GM23338 (cell line): ENCODE measurements around the gene PTK6. TPM values are rescaled to one million over a fixed set of nuclear protein-coding genes. Genes with fewer than 3 reads are reported as not detected.

Source experiments
- ATAC-seq: fragments of 200-7000 bp; cut with Tn5 transposase; 3 replicates; pipeline ENCODE4 v1.9.1; 2020
- DNase-seq: peaks from one replicate; pipeline ENCODE4 v3.0.0-alpha.2; 2015; ENCODE audit warnings: low spot score
- H2AFZ ChIP-seq: fragments of 200-600 bp; sonication (generic); 2 replicates; pipeline ENCODE4 v1.8.0; 2016; ENCODE audit warnings: antibody characterized with exemption, mild to moderate bottlenecking, moderate library complexity
- H3F3A ChIP-seq: fragments of 200-600 bp; sonication (generic); replicated peaks from 2 replicates; pipeline ENCODE4 v1.8.0; 2017; ENCODE audit warnings: antibody characterized with exemption, mixed run types, low read depth
- H3K27ac ChIP-seq: fragments of 200-600 bp; sonication (generic); 2 replicates; pipeline ENCODE4 v1.6.1; 2016; ENCODE audit warnings: low read depth
- H3K27me3 ChIP-seq: fragments of 200-600 bp; sonication (generic); 2 replicates; pipeline ENCODE4 v1.8.0; 2016; ENCODE audit warnings: mild to moderate bottlenecking, mixed run types, moderate library complexity; ENCODE audit not compliant: insufficient read depth
- H3K36me3 ChIP-seq: fragments of 200-600 bp; sonication (generic); 2 replicates; pipeline ENCODE4 v1.8.0; 2016; ENCODE audit warnings: mild to moderate bottlenecking; ENCODE audit not compliant: insufficient read depth
- H3K4me1 ChIP-seq: fragments of 200-600 bp; sonication (generic); 2 replicates; pipeline ENCODE4 v1.8.0; 2016; ENCODE audit warnings: mild to moderate bottlenecking, moderate library complexity; ENCODE audit not compliant: insufficient read depth
- H3K4me2 ChIP-seq: fragments of 200-600 bp; sonication (generic); 2 replicates; pipeline ENCODE4 v1.7.1; 2017; ENCODE audit warnings: mixed run types
- H3K4me3 ChIP-seq: fragments of 200-600 bp; sonication (generic); 2 replicates; pipeline ENCODE4 v1.6.1; 2016; ENCODE audit warnings: mixed run types
- H3K79me2 ChIP-seq: fragments of 200-600 bp; sonication (generic); replicated peaks from 2 replicates; pipeline ENCODE4 v1.8.0; 2017; ENCODE audit warnings: mild to moderate bottlenecking; ENCODE audit not compliant: insufficient read depth
- H3K9me2 ChIP-seq: fragments of 200-600 bp; sonication (generic); 2 replicates; pipeline ENCODE4 v1.8.0; 2017; ENCODE audit not compliant: insufficient read depth
- H4K20me1 ChIP-seq: fragments of 200-600 bp; sonication (generic); replicated peaks from 2 replicates; pipeline ENCODE4 v1.8.0; 2017; ENCODE audit warnings: mild to moderate bottlenecking; ENCODE audit not compliant: insufficient read depth
- H3K27ac Mint-ChIP-seq: 2 replicates; pipeline ENCODE4 v1.8.0; 2020; ENCODE audit warnings: inconsistent platforms, mild to moderate bottlenecking, moderate library complexity, mixed read lengths
- H3K27me3 Mint-ChIP-seq: 3 replicates; pipeline ENCODE4 v1.8.0; 2022; ENCODE audit warnings: low read depth, mild to moderate bottlenecking, moderate library complexity, mixed read lengths, inconsistent platforms; ENCODE audit not compliant: insufficient read depth, poor library complexity
- H3K36me3 Mint-ChIP-seq: 3 replicates; pipeline ENCODE4 v1.8.0; 2021; ENCODE audit warnings: low read depth, mild to moderate bottlenecking, inconsistent platforms, moderate library complexity, mixed read lengths
- H3K4me1 Mint-ChIP-seq: 3 replicates; pipeline ENCODE4 v1.8.0; 2020; ENCODE audit warnings: mild to moderate bottlenecking, inconsistent platforms, mixed read lengths
- H3K4me3 Mint-ChIP-seq: 3 replicates; pipeline ENCODE4 v1.8.0; 2021; ENCODE audit warnings: moderate library complexity, mild to moderate bottlenecking, inconsistent platforms, mixed read lengths
- H3K9me3 Mint-ChIP-seq: 3 replicates; pipeline ENCODE4 v1.8.0; 2020; ENCODE audit warnings: moderate library complexity, mild to moderate bottlenecking, inconsistent platforms, mixed read lengths
- EZH2 ChIP-seq: fragments of 200-600 bp; sonication (generic); IDR thresholded peaks from one replicate; pipeline ENCODE4 v1.8.0; 2017; ENCODE audit warnings: antibody characterized with exemption, mild to moderate bottlenecking, low read depth; ENCODE audit not compliant: unreplicated experiment
- JUNB ChIP-seq: IDR thresholded peaks from one replicate; pipeline ENCODE4 v1.6.1; 2016; ENCODE audit warnings: antibody characterized with exemption; ENCODE audit not compliant: unreplicated experiment
- NANOG ChIP-seq: IDR thresholded peaks from 2 replicates; pipeline ENCODE4 v1.6.1; 2016; ENCODE audit warnings: antibody characterized with exemption, borderline replicate concordance
- POLR2AphosphoS5 ChIP-seq: IDR thresholded peaks from 2 replicates; pipeline ENCODE4 v1.6.1; 2016; ENCODE audit warnings: antibody characterized with exemption, low read depth
- STAT1 ChIP-seq: IDR thresholded peaks from one replicate; pipeline ENCODE4 v1.6.1; 2016; ENCODE audit warnings: antibody characterized with exemption; ENCODE audit not compliant: unreplicated experiment
- polyA plus RNA-seq: library from polyadenylated mRNA; unstranded; fragments of >200 nt; fragmentation: Nextera tagmentation; extraction: Ambion mirVana; gene quantifications from 2 replicates; pipeline ENCODE4 v1.2.1, GENCODE V29; 2016
- total RNA-seq: library from RNA; depleted of rRNA; stranded (reverse); fragments of >200 nt; shearing (Covaris generic); gene quantifications from 2 replicates; pipeline ENCODE4 v1.2.3, GENCODE V29; 2014
- TF ChIP-seq, protein P1 (sequence below): IDR thresholded peaks from one replicate; pipeline ENCODE4 v1.6.1; 2018; ENCODE audit warnings: antibody characterized with exemption; ENCODE audit not compliant: unreplicated experiment
- TF ChIP-seq, protein P2 (sequence below): fragments of 250-450 bp; sonication (Bioruptor Pico); IDR thresholded peaks from 2 replicates; pipeline ENCODE4 v1.5.0; 2020; ENCODE audit warnings: mild to moderate bottlenecking, moderate library complexity
- TF ChIP-seq, protein P3 (sequence below): IDR thresholded peaks from 2 replicates; pipeline ENCODE4 v1.6.1; 2016; ENCODE audit warnings: antibody characterized with exemption

The PTK6 gene
- total and polyA plus RNA-seq, 2 experiments from 2014 or later: 0.28 TPM; not detected in 1

DNA sequence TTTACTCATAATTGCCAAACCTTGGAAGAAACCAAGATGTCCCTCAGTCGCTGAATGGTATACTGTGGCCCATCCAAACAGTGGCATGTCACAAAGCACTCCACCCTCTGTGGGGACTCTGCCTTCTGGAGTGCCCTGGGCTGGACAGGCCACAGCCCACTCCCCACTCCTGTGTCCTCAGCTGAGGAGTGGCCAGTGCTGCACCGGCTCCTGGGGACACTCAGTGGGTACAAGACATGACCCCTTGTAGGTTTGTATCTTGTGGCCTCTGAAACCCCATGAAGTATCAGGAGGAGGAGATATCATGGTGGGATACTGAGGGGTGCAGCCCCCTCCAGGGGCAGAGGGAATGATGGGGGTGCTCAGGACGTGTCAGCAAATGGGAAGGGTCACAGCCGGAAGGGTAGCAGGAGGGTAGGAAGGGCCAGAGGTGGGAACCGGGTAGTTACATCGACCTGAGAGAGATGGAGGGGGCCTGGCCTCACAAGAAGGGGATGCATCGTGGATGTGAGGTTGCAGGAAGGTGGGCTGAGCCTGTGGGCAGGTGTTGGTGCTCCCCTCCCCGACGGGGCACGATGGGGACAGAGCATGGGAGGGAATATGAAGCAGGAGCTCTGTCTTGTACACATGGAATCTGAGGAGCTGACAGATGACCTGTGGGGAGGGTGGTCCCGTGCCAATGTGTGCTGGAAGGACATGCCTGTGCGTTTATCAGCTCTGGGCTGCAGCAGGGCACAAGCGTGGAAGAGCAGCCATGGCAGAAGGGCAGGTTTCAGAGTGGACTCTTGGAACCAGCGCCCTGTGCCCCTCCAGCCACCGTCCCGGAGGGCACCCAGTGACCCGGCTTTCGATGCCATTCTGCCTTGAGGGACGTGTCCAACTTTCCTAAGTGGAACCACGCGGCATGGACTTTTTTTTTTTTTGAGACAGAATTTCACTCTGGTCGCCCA, 48.7 kb upstream of the PTK6 start:
- Histone ChIP-seq H3K4me3 (no peak overlapping the region), H3K9me2 (no peaks in the 10 kb centered on the region), H3K36me3 (no peaks in the 10 kb centered on the region), H3K27ac (no peak overlapping the region), H3K4me1 (no peaks in the 10 kb centered on the region), H3K27me3 (no peaks in the 10 kb centered on the region), H2AFZ (no peak overlapping the region), H4K20me1 (no peaks in the 10 kb centered on the region), H3F3A (0 out of 2 replicates have a peak, but pooled peaks cover 2% of the 10 kb centered on the region), H3K4me2 (no peak overlapping the region), H3K79me2 (no peaks in the 10 kb centered on the region)
- Mint-ChIP-seq H3K36me3 (peaks cover 8% of the 10 kb centered on the region), H3K27me3 (peaks cover 8% of the 10 kb centered on the region), H3K9me3 (no peaks in the 10 kb centered on the region), H3K4me1 (no peaks in the 10 kb centered on the region; the same call in 2 of the 3 replicates), H3K4me3 (no peak overlapping the region), H3K27ac (no peak overlapping the region; the same call in 1 of the 2 replicates)
- TF ChIP-seq STAT1 (no peak), POLR2AphosphoS5 (no peak), NANOG (no peak), EZH2 (no peak), JUNB (no peak)
- TF ChIP-seq, protein P1, sequence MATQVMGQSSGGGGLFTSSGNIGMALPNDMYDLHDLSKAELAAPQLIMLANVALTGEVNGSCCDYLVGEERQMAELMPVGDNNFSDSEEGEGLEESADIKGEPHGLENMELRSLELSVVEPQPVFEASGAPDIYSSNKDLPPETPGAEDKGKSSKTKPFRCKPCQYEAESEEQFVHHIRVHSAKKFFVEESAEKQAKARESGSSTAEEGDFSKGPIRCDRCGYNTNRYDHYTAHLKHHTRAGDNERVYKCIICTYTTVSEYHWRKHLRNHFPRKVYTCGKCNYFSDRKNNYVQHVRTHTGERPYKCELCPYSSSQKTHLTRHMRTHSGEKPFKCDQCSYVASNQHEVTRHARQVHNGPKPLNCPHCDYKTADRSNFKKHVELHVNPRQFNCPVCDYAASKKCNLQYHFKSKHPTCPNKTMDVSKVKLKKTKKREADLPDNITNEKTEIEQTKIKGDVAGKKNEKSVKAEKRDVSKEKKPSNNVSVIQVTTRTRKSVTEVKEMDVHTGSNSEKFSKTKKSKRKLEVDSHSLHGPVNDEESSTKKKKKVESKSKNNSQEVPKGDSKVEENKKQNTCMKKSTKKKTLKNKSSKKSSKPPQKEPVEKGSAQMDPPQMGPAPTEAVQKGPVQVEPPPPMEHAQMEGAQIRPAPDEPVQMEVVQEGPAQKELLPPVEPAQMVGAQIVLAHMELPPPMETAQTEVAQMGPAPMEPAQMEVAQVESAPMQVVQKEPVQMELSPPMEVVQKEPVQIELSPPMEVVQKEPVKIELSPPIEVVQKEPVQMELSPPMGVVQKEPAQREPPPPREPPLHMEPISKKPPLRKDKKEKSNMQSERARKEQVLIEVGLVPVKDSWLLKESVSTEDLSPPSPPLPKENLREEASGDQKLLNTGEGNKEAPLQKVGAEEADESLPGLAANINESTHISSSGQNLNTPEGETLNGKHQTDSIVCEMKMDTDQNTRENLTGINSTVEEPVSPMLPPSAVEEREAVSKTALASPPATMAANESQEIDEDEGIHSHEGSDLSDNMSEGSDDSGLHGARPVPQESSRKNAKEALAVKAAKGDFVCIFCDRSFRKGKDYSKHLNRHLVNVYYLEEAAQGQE: no peak
- TF ChIP-seq, protein P2, sequence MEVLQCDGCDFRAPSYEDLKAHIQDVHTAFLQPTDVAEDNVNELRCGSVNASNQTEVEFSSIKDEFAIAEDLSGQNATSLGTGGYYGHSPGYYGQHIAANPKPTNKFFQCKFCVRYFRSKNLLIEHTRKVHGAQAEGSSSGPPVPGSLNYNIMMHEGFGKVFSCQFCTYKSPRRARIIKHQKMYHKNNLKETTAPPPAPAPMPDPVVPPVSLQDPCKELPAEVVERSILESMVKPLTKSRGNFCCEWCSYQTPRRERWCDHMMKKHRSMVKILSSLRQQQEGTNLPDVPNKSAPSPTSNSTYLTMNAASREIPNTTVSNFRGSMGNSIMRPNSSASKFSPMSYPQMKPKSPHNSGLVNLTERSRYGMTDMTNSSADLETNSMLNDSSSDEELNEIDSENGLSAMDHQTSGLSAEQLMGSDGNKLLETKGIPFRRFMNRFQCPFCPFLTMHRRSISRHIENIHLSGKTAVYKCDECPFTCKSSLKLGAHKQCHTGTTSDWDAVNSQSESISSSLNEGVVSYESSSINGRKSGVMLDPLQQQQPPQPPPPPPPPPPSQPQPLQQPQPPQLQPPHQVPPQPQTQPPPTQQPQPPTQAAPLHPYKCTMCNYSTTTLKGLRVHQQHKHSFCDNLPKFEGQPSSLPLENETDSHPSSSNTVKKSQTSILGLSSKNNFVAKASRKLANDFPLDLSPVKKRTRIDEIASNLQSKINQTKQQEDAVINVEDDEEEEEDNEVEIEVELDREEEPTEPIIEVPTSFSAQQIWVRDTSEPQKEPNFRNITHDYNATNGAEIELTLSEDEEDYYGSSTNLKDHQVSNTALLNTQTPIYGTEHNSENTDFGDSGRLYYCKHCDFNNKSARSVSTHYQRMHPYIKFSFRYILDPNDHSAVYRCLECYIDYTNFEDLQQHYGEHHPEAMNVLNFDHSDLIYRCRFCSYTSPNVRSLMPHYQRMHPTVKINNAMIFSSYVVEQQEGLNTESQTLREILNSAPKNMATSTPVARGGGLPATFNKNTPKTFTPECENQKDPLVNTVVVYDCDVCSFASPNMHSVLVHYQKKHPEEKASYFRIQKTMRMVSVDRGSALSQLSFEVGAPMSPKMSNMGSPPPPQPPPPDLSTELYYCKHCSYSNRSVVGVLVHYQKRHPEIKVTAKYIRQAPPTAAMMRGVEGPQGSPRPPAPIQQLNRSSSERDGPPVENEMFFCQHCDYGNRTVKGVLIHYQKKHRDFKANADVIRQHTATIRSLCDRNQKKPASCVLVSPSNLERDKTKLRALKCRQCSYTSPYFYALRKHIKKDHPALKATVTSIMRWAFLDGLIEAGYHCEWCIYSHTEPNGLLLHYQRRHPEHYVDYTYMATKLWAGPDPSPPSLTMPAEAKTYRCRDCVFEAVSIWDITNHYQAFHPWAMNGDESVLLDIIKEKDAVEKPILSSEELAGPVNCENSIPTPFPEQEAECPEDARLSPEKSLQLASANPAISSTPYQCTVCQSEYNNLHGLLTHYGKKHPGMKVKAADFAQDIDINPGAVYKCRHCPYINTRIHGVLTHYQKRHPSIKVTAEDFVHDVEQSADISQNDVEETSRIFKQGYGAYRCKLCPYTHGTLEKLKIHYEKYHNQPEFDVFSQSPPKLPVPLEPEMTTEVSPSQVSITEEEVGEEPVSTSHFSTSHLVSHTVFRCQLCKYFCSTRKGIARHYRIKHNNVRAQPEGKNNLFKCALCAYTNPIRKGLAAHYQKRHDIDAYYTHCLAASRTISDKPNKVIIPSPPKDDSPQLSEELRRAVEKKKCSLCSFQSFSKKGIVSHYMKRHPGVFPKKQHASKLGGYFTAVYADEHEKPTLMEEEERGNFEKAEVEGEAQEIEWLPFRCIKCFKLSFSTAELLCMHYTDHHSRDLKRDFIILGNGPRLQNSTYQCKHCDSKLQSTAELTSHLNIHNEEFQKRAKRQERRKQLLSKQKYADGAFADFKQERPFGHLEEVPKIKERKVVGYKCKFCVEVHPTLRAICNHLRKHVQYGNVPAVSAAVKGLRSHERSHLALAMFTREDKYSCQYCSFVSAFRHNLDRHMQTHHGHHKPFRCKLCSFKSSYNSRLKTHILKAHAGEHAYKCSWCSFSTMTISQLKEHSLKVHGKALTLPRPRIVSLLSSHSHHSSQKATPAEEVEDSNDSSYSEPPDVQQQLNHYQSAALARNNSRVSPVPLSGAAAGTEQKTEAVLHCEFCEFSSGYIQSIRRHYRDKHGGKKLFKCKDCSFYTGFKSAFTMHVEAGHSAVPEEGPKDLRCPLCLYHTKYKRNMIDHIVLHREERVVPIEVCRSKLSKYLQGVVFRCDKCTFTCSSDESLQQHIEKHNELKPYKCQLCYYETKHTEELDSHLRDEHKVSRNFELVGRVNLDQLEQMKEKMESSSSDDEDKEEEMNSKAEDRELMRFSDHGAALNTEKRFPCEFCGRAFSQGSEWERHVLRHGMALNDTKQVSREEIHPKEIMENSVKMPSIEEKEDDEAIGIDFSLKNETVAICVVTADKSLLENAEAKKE: no peak
- TF ChIP-seq, protein P3, sequence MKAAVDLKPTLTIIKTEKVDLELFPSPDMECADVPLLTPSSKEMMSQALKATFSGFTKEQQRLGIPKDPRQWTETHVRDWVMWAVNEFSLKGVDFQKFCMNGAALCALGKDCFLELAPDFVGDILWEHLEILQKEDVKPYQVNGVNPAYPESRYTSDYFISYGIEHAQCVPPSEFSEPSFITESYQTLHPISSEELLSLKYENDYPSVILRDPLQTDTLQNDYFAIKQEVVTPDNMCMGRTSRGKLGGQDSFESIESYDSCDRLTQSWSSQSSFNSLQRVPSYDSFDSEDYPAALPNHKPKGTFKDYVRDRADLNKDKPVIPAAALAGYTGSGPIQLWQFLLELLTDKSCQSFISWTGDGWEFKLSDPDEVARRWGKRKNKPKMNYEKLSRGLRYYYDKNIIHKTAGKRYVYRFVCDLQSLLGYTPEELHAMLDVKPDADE: no peak
- DNase-seq (no peak), ATAC-seq (no peak)
